Effector CD4-positive, alpha-beta T cell (primary cell): Measurements from ENCODE around the gene TAP1.
"Not testable (repeated sequence)": the region's sequence is repeated elsewhere in the genome, so short reads cannot be mapped to it uniquely, and the experiment has no call there.

Source experiments
- DNase-seq: peaks from one replicate; pipeline ENCODE4 v3.0.0-alpha.2; 2020
- total RNA-seq: gene quantifications from one replicate; lab custom pipeline; 2026; lab: John Stamatoyannopoulos, UW

The TAP1 gene, protein sequence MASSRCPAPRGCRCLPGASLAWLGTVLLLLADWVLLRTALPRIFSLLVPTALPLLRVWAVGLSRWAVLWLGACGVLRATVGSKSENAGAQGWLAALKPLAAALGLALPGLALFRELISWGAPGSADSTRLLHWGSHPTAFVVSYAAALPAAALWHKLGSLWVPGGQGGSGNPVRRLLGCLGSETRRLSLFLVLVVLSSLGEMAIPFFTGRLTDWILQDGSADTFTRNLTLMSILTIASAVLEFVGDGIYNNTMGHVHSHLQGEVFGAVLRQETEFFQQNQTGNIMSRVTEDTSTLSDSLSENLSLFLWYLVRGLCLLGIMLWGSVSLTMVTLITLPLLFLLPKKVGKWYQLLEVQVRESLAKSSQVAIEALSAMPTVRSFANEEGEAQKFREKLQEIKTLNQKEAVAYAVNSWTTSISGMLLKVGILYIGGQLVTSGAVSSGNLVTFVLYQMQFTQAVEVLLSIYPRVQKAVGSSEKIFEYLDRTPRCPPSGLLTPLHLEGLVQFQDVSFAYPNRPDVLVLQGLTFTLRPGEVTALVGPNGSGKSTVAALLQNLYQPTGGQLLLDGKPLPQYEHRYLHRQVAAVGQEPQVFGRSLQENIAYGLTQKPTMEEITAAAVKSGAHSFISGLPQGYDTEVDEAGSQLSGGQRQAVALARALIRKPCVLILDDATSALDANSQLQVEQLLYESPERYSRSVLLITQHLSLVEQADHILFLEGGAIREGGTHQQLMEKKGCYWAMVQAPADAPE
- total RNA-seq: 193 reads per million, percentile 92 among the genes with 10 or more reads in this experiment

DNA sequence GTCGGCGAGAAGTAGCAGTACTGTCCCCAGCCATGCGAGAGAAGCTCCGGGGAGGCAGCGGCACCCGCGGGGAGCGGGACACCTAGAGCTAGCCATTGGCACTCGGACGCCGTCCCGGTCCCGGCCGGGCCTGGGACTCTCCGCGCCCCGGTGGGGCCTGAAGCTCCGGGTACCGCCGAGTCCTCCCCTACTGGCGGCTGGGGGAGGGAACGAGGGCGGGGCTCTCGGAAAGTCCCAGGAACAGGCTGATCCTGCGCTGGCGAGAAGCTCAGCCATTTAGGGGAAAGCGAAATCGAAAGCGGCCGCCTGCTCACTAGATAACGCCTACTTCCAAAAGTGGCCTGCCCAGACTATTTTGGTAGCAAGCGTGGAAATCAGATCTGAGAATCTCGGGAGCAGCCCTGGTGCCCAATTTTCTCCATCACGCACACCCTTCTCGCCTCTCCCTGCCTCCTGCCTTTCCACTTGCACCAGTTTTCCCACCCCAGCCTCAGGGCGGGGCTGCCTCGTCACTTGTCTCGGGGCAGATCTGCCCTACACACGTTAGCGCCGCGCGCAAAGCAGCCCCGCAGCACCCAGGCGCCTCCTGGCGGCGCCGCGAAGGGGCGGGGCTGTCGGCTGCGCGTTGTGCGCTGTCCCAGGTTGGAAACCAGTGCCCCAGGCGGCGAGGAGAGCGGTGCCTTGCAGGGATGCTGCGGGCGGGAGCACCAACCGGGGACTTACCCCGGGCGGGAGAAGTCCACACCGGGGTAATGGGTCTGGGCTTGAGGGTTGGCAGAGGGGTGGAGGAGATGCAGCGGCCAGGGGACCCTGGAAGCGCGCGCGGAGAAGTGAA is at the start of gene TAP1, which contains the start of gene PSMB9:
Gene TAP1 (minus strand): TSS at position 164 of the 835 bp plus-strand sequence. CDS start 68 bp downstream, at position 96.
Gene PSMB9 (plus strand): TSS at position 652 of the 835 bp plus-strand sequence. CDS start 38 bp downstream, at position 690.
- DNase-seq: peak; percentile 91

DNA sequence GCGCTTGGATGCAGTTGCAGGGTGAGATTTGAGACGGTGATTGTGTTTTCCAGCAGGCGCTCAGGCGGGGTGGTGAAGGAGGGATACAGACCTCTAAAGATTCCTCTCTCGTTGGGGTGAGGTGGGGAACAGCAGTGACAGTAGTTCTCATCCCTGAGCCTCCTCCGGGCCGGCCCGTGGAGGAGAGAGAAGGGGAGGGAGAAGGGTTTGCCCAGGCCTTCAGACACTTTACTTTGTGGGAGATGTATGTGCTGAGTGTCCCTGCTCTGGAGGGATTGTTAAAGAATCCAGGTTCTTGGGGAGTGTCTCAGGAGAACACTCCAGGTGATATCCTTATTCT is 41.5 kb upstream of the TAP1 start:
- no peak for DNase-seq

DNA sequence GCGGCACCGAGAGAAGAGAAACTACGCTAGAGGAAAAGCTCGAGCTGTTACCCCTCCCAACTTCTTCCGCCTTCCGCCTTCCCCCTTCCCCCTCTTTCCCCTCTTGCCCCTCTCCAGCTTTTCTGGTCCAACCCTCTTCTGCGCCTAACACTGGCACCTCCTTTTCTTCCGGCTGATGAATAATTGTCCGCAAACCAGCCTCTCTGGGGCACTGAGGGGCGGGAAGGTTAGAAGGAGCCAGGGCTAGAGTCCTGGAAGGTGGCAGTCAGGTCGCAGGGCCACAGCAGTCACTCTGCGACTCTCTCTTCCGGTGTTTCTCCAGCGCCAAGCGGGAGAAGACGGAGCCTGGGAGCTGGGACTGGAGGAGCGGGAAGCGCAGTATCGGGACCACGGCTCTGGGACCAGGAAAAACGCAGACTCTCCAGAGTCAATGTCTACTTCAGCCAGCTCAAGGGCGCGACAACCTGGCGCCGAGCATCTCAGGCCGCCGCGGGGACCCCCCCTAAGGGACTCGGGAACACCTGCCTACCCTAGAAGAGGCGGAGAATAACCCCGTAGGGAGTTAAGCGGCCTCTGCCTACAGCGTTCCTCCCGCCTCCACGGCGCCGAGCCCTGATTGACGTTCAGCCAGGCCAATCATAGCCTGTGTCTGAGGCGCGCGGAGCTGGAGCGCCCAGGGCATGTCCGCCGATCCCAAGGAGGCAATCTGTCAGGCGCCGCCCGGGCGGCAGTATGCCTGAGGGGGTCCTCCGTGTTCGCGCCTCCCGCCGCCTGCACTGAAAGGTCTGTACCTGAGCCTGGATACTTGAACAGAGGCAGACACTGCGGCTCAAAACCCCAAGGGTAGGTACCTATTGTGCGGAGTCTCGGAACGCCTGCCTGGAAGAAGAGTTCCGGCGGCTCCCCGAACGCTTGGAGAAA is 40.8 kb upstream of the TAP1 start:
- DNase-seq: peak; percentile 92

DNA sequence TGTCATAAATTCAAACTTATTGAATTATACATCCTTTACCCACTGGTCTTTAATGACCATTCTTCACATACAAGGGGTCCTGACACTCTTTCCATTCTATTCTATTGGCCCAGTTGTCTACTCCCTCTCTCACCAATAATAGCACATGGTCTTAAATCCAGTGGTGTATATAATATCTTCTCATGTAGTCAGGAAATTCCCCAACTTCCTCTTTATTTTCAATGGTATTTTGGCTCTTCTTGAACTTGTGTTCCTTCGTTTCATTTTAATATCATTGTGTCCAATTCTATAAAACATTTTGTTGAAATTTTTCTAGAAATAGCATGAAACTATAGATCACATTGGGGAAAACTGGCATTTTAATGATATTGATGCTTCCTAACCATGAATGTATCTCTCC is 37.3 kb upstream of the TAP1 start:
- no peak for DNase-seq

DNA sequence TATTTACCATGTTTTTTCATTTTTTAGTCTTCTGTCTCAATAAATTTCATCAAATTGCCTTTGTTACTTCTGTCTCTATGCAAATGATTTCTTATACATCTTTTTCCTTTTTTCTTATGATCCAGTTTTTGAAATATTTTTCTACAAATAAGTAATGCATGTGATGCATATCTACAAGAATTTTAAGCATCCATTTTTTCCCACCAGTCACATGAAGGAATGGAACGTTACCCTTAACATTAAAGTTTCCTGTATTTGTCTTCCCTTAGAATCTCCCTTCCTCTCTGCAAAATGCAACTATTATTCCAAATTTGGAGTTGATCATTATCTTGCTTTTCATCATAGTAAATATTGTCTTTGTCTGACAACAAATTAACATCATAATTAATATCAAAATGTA is 36.0 kb upstream of the TAP1 start:
- no peak for DNase-seq

DNA sequence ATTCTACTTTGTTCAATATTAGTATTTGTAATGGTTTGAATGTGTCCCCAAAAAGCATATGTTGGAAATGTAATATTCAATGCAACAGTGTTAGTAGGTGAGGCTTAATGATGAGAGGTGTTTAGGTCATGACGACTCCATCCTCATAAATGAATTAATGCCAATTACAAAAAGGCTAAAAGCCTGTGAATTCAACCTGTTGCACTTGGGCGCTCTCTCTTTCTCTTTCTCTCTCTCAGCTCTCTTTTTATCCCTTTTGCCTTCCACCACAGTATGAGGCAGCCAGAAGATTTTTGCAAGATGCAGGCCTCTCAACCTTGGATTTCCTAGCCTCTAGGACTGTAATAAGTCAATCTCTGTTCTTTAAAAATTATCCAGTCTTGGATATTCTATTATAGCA is 35.1 kb upstream of the TAP1 start:
- no peak for DNase-seq

DNA sequence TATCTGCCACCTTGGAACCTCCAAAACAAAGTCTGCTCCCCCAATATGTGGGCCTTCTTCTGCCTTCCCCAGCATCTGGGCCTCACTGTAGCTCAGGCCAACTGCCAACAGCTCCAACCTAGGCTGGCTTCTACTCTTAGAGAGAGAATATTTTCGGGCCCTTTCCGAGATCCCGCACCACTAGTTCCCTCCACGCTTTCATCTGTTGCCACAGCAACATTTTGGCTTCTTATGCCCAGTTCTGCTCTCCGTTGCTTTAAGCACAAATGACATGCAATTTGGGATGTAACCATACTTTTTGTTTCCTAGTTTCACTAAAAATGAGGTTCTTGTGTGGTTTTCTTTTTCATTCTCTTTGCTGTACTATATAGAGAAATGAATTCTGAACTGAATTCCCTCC is 34.1 kb upstream of the TAP1 start:
- DNase-seq: no peak

DNA sequence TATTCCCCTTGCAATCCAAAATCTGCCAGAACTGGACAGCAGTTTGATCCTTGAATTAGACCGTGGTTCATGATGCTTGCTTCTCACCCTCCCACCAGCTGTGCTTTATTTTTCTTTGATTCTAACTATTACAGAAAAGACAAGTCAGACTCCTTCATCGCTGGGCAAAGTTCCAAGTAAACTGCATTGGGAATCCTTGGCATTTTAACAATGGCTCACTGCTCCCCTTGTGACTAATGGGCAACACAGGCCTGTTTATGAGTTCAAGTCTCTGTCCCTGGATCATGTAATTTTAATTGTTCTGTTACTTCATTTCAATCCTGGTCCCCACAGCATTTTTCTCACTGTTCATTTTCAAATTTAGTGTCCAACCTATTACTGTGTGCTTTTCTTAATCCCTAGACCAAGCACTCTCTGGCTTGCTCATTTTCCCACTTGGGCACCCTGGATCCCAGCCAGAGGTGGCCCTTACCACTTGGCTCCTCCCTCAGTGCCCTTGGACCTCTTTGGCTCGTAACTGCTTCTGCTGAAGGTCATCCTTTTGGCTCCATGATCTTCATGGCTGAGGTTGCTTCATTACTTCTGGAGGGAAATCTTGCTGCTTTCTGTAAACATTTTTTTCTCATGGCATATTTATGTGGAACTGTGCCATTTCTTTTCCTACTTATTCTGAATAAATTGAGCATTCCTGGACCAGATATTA is 33.3 kb upstream of the TAP1 start:
- DNase-seq: no peak

DNA sequence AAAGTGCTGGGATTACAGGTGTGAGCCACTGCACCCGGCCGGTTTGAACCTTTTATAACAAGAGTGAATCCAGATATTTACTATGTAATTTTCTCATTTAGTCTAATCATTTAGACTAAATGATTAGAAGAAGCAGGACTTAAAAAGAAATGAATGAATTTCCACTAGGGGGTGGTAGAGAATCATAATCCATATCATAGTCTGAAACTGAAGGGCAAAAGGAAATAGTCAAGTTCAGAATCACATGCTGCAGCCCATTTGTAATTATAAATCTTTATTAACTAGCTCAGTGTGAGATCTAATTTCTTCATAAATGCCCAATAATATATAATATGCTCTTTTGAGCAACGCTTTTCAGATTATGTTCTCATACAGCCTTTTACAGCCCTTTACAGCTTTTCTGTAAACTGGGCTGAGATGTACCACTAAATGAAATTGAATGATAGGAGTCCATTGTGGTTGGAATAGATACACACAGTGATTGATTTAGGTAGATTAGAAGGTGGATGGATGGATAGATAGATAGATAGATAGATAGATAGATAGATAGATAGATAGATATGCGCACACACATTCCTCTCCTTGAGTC is 32.3 kb upstream of the TAP1 start:
- DNase-seq: no peak

DNA sequence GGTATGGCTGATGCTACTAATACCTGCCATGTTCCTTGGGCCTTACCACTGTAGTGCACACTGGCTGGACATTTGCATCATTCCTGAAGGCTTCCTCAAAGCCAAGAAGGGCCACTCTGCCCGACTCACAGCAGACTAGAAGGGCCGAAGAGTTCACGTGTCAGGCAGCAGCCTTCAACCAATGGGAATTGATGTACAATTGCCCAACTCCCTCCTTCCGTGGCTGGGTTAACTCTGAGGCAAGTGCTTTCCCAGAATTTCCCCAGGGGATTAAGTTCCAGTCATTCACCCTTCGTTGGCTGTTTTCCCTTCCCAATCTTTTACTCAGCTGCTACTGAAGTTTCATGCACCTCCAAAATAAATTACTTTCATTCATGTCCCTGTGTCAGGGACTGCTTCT is 30.3 kb upstream of the TAP1 start:
- no peak for DNase-seq

DNA sequence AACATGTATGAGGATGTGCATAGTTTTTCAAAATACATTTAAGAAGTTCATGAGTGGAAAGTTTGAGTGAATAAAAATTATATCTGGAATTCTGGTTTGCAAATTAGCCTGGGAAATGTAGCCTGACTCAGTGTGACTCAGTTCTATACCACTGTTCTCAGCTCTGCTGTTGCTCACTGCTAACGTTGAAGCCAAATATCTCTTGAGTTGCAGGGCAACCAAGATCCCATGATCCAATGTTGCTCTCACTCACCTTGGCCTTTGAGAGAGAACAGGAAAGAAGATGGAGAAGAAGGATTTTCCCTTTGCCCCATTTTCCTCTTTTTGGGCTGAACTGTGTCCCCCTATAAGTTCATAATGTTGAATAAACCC is 29.4 kb upstream of the TAP1 start:
- DNase-seq: no peak

DNA sequence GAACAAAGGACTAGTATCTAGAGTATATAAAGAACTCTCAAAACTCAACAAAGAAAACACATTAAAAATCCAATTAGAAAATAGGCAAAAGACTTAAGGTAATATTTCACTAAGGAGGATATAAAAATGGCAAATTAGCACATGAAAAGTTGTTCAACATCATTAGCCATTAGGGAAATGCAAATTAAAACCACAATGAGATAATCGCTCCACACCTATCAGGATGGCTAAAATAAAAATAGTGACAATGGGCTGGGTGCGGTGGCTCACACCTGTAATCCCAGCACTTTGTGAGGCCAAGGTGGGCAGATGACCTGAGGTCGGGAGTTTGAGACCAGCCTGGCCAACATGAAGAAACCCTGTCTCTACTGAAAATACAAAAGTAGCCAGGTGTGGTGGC is 27.5 kb upstream of the TAP1 start:
- DNase-seq: not testable (repeated sequence)

DNA sequence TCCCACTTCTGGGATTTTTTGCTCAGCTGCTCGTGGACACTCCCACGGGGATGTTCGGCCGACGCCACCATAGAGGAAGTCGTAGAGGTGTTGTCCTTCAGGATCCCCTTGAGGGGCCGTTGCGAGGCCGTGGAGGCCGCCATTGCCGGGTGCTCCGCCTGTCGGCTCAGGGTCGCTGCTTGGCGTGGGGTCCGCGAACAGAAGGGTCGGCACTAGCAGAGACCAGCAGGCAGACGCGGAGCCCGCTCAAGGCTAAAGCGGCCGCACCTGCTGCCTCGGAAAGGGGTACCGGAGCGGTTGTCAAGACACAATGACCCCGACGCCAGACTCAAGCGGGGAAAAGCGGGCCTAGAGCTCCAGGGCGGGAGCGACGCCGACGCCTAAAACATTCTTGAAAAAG is 26.2 kb upstream of the TAP1 start:
- no peak for DNase-seq

DNA sequence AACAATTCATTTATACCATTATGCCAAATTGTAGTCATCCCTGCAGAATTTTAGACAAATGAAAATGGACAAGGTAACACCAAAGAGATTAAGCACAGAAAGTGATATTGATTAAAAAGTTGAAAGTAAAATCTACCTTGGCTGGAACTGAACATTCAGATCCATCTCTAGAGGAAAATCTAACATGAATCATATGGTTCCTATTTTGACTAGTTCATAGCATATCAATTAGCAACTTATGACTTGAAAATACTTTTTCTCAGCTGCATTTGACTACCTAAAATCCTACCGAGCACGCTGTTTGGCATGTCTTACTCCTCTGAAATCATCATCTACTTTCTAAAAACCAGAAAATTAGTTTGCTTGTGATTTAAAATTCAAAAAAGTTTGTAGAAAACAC is 23.1 kb upstream of the TAP1 start:
- no peak for DNase-seq

DNA sequence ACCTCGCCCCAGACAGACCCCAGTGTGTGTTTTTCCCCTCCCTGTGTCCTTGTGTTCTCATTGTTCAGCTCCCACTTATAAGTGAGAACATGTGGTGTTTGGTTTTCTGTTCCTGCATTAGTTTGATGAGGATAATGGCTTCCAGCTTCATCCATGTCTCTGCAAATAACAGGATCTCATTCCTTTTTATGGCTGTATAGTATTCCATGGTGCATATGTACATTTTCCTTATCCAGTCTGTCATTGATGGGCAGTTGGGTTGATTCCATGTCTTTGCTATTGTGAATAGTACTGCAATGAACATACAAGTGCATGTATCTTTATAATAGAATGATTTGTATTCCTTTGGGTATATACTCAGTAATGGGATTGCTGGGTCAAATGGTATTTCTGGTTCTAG is 20.4 kb upstream of the TAP1 start:
- not testable (repeated sequence) for DNase-seq

DNA sequence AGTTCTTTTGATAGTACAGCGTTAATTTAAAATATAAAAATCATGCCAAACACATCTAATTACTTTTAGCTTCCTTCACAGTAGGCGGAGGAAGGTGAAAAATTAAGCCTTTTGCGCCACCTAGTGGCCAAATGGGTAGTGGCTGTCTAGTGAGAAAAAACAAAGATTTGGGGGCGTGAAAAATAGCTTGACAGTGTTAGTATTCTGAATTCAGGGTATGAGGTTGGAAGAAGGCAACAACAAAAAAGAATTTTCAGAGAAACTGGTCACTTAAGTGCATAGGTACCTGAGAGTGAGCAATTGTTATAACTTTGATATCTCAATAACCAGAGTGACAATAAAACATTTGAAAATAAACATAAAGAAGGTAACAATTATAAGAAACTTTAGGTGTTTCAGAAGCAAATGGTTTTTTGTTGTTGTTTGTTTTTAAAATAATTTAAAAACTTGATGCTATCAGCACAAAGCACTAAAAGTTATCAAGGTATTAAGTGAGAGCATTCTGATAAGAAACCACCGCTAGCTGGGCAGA is 14.8 kb upstream of the TAP1 start:
- DNase-seq: peak; percentile 89

DNA sequence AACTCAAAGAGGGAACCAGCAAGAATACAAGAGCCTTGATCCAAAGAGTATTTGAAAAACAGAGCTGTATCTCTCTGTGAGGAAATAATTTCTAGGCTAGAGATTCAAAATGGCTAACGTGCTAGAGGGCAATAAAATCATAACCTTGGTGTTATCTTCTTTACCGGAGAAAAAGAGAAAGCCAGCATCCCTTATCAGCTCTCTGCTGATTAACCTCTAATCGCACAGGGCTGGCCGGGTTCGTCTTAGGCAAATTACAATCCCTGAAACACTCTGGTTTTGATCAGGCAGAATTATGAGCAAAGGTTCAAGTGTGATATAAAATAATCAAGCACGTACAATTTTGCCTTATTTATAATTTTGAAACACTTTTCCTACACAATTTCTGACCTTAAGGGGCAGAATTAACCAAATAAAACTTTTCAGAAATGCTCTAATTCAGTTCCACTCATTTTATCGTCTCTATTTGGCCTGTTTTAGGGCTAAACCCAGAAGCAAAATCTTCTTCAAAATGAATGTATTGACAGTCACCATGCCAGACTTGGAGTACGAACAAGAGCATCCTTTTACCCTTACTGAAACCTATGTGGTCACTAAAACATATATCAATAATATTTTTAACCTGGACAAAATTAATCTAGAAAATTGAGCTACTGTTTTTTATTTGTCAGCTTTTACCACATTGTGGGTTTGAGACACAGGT is 14.2 kb upstream of the TAP1 start:
- no peak for DNase-seq

DNA sequence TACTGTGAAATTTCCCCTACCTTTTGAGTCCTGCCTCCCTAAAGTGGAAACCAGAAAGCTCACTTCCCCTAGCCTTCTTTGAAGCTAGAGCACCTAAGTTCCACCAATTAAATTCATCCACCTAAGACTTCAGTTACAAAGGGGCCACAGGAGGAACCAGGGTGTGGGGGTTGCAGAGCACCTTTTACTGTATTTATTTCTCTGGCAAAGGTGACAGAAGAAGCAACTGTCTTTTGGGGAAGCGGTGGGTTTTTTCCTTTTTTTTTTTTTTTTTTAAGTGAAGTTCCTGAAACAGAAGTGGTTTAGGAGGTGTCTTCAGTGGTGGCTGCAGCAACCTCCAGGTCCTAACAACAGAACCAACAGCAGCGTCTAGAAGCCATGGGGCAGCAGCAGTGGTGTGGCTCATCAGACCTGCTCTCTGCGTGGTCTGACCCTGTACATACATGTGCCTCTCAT is 13.5 kb upstream of the TAP1 start:
- DNase-seq: no peak

DNA sequence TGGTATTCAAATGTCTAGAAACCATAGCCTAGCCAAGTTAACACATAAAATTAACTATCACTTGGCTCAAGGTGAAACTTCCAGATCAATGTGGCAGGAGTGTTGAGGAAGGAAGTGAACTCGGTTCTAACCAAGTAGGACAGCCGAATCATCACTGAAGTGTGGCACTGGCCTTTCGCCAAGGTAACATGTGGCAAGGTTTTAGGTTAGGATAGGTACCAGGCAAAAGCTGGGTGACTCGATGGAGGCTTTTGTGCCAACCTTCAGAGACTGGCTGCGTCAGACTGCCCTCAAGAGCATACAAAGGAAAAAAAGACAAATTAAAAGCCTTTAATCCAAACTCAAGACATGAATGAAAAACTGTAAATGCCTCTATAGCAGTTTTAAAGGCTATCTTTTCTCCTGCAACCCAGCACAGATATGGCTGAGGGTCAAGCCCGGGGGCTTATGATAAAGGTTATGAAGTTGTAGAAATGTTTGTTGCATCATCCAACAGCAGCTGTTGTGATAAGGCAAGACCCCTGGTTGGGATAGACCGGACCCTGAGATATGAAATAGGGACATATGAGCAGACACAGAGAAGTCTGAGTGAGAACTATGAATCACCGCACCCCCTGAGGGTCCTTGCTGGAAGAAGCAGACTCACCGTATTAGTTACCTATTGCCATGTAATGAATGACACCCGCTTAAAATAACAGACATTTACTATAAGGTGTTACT is 12.4 kb upstream of the TAP1 start:
- no peak for DNase-seq
